ENCODE data around the gene GBE1.
"Not testable (repeated sequence)": the region's sequence is repeated elsewhere in the genome, so short reads cannot be mapped to it uniquely, and the experiment has no call there.

Gene GBE1

DNA sequence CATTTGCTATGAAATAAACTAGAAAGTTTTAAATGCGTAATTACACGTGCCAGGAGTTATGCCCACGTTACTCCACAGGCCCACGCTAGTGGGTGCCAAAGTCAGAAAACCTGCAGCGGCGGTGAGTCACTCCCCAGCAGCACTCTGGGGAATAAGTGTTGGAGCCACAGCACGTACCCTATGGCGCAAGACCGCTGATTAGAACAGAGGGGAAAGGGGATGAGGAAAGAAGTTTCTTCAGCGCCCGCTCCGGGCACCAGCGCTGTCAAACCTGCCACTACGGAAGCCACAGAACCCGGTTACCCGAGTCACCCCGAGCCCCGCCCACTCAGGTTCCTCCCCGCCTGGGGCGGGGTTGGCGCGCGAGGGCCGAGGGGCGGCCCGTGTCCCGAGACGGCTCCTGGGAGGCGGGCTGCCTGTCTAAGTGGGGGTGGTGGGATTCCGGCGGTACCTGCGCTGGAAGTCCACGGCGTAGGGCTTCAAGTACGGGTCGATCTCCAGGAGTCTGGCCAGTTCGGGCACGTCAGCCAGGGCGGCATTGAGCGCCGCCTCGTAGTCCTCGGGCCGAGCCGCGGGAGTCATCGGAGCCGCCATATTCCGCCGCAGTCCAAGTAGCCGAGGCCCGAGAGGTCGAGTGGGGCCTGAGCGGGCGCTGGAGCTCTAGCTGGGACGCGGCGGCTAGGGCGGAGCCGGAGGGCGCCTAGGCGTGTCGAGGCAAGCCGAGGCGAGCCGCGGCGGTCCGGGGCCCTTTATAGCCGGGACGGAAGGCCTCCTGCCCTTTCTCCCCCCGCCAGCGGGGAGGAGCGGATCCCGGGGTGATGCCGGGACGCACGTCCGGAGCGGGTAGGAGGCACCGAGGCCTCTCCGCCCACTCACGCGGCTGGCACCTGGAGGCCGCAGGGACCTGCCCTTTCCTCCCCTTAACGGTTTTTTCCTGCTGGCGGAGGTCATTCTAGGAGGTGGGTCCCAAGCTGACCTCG lies at the start of gene GBE1:
Gene GBE1, minus strand, starts transcription at position 722 of the 980 bp plus-strand sequence. Its CDS starts 128 bp downstream, at position 594.
- DNase-seq: peak; percentile 31

DNA sequence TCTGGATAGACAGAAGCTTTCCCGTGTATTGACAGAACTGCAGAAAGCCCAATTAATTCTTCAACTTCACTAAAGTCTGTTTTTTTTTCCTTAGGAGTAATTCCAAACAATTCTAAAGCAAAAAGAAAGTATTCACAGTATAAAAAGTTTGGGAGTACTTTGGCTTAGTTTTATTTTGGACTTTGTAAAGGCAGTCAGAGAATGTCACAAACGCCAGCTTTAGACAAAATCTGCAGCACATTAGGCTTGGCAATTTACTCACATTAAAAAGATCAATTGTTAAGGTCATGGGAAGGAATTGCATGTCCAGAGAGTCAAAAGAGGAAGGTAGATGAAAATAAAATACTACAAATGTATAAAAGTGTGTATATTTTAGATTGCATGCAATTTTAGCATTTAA lies 47.5 kb upstream of the GBE1 start:
- DNase-seq: no peak

DNA sequence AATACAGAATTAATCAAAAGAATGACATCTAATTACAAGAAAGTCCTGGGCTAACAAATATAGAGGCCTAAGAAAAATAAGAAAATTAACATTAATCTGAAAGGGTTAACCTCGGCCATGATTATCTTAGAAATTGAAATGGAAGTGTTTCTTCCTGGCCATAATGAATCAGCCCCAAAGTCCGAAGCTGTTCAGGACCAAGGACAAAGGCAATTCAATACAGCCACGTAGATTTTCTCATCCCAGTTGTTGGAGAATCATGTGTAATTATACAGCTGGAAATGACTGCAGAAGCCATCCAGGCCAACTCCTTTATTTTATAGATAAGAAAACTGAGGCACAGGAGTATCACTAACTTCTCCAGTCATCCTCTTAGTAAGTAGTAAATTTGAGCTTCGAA lies 38.0 kb upstream of the GBE1 start:
- DNase-seq: no peak

DNA sequence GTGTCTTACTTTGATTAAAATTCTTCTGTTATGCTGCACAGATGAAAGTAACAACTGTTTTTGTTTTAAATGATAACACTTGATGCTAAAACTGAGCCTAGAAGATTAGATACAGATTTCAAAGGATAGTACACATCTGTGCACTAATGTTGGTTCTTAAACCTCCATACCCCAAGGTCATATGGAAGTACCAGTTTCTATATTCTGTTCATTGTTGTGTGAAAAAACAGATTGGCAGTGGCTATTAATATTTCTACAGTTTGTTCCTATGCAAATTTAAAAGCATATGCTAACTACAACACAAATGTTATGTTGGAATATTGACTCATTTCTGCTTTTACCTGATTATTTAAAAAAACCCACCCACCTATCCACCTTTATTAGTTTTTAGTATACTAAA lies 32.0 kb upstream of the GBE1 start:
- no peak for DNase-seq

DNA sequence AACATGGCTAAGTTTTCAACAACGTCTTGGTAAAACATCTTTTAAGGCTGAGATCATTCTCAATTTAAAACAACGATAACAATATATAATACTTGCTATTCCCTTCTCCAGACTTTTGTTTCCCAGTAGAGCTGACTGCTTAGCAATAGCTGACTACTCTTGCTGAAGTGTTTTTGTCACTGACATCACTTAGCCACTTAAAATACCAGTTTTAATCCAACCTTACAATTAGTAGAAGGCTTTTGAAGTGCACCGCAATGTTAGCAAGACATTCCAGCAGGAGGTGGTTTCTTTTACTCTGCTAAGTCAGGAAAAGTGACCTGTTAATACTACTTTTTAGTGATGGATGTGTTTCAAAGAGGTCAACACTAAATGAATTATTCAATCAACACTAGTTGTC lies 28.7 kb upstream of the GBE1 start:
- DNase-seq: no peak

DNA sequence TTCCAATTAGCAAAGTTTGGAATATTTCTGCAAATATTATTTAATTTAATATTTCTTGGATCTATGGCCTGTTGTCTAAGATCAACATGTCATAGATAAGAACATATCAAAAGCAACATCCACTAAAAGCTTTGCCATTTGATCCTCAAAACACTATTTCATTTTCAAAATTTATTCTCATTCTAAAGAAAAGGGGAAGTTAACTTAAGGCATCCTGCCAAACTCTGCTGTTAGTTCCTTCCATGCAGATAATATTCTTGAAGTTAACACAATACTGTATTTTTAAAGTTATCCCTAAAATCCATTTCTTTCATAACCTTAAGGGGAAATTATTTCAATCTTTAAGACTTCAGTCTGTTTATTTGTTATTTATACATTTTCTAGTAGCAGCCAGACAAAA lies 28.2 kb upstream of the GBE1 start:
- no peak for DNase-seq

DNA sequence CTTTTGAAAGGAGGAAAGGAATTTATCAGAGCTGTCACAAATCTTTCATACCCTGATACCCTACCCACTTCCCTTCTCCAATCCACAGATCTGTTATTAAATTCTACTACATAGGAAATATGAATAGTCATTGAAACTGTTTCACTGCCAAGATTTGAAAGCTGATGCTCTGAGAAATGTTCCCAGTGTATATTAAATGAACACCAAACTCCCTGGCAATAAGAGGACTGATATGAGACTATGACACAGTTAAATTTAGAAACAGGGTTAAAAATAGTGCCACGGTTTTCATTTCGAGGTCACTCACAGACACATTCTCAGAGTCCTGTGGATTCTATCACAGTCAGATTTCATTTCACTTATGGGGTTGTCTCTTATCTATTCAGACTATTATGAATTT lies 27.2 kb upstream of the GBE1 start:
- no peak for DNase-seq

DNA sequence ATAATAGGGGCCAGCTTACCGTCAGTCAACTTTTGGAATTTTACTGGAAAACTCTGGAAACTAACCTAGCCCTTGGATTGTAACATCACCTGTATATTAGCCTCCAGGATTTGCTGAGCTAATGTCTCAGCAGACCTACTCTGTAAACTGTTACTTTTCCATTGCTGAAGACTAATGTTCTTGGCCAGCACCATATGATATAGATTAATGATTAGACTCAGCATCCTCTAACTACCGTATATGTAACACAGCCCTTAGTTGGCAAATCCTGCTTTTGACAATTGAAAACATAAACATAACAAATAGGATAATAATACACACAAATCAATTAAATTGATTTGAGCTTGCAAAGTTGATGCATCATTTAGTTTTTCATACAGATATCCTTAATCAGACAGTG lies 26.6 kb upstream of the GBE1 start:
- no peak for DNase-seq

DNA sequence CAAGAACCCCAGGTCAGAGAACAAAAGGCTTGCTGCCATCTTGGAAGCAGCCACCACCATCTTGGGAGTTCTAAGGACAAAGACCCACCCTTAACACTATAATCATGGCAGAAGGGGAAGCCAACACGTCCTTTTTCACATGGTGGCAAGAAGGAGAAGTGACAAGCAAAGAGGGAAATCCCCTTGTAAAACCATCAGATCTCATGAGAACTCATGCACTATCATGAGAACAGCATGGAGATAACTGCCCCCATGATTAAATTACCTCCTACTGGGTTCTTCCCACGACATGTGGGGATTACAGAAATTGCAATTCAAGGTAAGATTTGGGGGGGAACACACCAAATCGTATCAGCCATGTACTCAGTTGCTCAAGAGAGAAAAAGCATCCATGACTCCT lies 21.1 kb upstream of the GBE1 start:
- no peak for DNase-seq

DNA sequence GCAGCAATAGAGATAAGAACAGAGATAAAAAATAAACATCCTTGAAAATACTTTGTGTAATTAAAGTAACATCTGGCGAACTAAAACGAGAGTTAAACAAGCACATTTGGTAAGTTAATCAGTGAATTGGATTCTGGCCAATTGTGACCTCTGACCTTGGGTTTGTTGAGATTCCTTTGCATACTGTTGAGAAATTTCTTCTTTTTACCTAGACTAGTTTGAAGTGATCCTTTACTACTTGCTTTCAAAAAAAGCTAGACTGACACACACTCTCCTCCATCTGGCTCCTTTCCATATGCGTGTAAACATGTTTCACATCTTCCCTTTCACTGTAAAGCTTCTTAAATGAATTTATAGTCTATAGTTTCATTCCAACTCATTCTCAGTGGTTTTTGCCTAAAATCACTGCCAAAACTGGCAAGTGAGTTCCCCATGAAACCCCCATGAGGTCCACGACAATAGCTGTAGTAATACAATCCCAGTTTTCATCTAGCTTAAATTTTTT lies 17.3 kb upstream of the GBE1 start:
- DNase-seq: no peak

DNA sequence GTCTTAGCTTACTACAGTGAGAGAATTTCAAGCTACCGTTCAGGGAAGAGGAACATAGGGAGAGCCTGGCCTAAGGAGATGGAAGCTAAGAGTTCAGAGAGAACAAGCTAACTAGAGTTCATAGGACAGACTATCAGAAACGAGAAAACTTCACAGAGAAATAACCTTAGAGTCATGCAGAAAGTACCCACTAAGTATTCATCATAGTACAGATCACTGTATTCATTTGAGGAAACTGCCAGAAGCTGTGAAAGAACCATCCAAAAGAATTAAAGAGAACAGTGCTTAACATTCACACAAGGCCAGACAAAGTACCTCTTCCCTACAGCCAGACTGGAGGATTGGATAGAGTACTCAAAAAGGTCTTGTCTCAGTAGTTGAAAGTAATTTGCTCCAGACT lies 15.2 kb upstream of the GBE1 start:
- DNase-seq: no peak

DNA sequence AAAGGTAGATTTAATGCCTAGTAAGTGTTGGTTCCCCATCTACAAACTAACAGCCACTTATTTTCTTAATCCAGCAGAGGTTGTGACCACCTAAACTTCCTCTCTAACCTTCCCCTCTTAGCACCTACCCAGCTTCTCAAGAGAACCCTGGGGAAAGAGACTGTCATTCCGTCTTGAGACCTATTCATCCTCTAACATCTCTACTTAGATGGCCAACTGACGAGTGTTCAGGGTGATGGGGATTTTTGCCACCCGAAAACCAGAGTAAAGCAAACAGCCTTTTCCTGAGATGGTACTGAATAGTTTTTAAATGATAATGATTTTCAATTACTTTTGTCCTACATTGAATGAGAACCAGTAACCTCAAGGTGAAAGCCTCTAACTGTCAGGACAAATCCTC lies 9.3 kb upstream of the GBE1 start:
- DNase-seq: no peak

DNA sequence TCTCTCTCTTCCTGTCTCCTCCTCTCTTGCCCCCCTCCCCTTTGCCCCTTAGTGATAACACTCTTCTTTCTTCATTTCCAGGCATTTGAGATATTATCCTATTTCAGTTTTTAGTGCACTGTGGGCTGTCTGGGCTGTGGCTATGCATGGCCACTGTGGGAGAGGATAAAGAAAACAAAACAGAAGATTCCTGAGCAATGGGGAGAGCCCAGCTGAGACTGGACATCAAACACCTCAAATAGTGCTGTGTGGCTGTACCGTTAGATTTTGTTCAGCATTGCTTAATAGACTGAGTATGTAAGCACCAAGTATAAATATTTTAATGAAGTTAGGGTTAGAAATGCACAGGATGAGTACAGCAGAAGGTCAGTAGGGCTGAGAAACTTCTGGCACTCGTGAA lies 7.9 kb upstream of the GBE1 start:
- no peak for DNase-seq

DNA sequence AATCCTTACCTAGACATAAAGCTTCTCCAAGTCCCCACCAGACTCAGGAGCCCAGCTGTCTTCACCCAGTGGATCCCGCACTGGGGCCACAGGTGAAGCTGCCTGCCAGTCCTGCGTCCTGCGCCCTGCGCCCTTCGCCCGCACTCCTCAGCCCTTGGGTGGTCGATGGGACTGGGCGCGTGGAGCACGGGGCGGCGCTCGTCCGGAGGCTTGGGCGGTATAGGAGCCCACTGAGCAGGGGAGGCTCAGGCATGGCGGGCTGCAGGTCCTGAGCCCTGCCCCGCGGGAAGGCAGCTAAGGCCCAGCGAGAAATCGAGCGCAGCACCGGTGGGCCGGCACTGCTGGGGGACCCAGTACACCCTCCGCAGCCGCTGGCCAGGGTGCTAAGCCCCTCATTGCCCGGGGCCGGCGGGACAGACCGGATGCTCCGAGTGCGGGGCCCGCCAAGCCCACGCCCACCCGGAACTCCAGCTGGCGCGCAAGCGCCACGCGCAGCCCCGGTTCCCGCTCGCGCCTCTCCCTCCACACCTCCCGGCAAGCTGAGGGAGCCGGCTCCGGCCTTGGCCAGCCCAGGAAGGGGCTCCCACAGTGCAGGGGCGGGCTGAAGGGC lies 5.9 kb upstream of the GBE1 start:
- DNase-seq: not testable (repeated sequence)

DNA sequence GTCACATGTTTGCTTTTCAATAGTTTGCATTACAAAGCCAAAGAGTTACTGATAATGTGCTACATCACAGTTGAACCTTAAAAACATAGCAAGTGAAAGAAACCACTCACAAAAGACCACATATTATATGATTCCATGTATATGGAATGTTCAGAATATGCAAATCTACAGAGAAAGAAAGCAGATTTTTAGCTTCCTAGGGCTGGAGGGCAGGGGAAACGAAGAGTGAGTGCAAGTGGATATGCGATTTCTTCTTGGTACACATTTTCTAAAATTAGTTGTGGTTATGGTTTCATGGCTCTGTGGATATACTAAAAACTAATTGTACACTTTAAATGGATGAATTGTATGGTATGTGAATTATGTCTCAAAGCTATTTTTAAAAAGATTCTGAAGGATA lies 4.0 kb upstream of the GBE1 start:
- no peak for DNase-seq

DNA sequence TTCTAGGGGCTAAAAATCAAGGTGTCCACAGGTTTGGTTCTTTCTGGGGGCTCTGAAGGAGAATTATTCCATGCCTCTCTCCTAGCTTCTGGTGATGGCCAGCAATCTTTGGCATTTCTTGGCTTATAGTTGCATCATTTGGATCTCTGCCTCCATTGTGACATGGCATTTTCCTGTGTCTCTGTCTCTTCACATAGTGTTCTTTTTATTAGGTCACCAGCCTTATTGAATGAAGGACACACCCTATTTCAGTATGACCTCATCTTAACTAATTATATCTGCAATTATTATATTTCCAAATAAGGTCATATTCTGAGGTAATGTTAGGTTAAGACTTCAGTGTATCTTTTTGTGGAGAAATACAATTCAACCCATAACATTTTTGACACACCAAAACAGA lies 3.2 kb upstream of the GBE1 start:
- no peak for DNase-seq

DNA sequence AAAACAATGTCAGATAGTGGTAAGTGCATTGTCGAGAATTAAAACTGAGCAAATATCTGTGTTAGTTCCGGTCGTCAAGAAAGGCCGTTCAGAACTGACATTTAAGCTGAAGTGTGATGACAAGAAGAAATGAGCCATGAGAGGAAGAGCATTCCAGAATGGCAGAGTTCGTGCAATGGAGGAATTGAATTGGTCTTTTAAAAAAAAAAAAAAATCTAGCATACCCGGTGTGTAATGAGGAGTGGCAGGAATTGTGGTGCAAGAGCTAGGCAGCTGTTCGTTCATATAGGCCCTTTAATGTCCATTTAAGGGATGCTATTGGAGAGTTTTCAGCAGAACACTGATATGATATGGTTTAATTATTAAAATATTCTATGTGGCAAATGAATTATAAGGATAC lies 2.6 kb upstream of the GBE1 start:
- no peak for DNase-seq

DNA sequence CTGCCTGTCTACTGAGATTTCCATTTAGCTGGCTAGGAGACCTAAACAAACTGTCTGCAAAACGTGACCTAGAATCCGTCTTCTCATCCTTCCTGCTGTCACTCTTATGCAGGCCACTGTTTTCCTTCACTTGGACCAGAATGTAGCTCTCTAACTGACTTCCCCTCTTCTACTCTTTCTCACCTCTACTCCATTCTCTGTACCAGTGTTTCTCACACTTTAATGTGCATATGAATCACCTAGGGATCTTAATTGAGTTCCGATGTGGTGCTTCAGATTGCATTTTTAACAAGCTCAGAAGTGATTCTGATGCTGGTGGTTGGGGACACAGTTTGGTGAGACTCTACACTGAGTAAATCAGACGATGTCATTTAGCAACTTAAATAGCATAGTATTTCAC lies 1.6 kb upstream of the GBE1 start:
- DNase-seq: no peak

DNA sequence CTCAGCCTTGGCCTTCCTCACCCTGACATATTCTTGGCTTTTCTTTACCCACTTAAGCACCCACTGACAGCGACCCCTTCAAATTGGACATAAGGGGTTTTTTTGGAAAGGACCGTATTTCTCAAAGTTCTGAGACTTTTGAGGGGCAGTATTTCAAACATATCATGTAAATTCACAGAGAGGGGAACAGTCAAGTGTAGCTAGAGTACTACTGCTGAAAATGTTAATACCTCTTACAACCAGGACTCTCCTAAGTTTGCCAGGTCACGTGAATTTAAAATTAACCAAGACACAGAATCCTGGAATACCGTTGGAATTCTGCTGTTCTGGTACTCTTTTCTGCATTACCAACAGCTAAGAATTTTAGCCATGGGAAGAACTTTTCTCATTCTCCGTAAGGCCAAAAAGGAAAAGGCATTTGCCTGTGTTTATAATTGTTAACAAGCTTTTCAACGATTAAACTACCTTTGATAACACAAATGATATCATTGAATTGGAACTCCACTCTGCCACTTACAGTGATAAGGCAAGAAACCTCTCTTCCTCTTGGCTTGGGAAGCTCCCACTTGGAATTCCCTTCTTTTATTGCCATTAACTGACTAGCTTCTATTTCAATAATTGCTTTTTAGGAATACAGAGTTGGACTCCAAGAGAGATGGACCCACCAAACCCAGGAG lies 597 bp upstream of the GBE1 start:
- no peak for DNase-seq

DNA sequence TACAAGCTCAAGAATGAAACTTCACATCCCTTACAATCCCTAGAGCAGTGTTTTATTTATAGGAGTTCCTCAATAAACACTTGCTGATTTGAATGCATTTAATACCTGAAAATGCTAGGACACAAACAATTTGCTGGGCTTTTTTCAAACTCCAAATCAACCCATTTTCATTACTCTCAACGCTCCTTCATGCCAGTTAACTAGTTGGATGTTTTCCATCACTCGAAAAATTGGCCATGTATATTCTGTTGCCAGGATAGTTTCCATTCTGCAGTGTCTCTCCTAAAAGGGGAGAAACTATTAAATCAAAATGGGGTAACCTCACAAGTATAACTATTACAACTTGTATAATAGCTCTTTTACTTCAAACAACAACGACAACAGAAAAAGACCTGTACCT lies 1.2 kb downstream of the GBE1 start:
- DNase-seq: no peak

DNA sequence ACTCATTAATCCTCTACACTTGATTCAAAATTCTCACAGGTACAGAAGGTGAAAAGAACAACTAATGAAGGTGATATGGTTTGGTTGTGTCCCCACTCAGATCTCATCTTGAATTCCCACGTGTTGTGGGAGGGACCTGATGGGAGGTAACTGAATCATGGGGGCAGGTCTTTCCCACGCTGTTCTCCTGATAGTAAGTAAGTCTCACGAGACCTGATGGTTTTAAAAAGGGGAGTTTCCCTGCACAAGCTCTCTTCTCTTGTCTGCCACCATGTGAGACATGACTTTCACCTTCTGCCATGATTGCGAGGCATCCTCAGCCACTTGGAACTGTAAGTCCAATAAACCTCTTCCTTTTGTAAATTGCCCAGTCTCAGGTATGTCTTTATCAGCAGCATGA lies 2.7 kb downstream of the GBE1 start:
- not testable (repeated sequence) for DNase-seq

DNA sequence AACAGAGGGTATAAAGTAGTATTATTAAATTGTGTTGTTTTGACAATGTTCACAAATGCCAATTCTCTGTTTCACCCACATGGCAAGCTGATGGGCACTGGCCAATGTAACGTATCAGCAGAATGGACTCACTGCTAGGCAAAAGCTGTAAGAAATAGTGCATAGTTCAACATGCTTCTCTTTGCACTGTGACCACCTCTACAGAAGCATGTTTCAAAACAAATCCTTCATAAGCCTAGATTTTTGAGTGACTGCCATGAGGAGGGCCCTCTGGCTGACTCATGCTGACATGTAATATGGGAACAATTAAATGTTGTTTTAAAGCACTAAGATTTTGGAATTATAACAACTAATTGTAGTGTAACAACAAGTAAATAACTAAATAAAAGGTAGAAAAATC lies 3.2 kb downstream of the GBE1 start:
- no peak for DNase-seq

DNA sequence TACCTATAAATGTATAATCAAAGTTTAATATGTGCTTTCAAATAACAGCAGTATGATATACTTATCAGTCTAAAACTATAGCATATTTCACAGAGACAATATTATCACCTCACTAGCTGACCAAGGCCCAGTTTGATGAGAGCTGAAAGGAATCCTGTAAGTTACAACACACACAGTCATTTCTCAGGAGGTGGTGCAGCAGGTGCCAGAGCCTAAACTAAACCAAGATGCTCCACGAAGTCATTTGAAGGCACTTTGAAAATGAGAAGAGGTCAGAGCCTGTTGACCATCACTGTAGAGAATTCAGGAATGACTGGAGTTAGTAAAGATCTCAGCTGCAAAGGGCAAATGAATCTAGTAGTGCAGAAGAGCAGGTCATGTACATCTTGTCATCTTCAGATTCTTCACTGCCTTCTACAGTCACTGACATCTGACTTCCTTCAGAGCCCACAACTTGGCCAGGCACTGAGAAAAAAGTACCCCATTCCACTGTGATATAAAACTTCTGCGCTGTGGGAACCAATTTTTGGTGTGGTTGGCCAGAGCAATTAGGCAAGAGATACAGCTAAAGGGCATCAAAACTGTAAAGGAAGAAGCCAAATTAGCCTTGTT lies 7.9 kb downstream of the GBE1 start:
- no peak for DNase-seq
